Uterus (tissue), 4 donors: Measurements from ENCODE around the gene GATM. TPM values are rescaled to one million over a fixed set of nuclear protein-coding genes. Genes with fewer than 3 reads are reported as not detected.

Experiments used
- DNase-seq, 2 donors: peaks; one replicate each; pipeline ENCODE4 v3.0.0-alpha.2; 2019 to 2020
- H3K27ac ChIP-seq, 2 donors: fragments of 200-600 bp; sonication (generic); 1 replicate in 1 of 2; 2 replicates in 1 of 2; pipeline ENCODE4 v1.5.1; 2016 to 2018
- H3K27me3 ChIP-seq, 2 donors: fragments of 200-600 bp; sonication (generic); one replicate each; pipeline ENCODE4 v1.5.1; 2018 to 2019; ENCODE audit warnings: control low read depth in 1 of 2
- H3K36me3 ChIP-seq, 2 donors: fragments of 200-600 bp; sonication (generic); one replicate each; pipeline ENCODE4 v1.5.1; 2019; ENCODE audit warnings: control low read depth in 1 of 2
- H3K4me1 ChIP-seq, 2 donors: fragments of 200-600 bp; sonication (generic); one replicate each; pipeline ENCODE4 v1.5.1; 2018 to 2019; ENCODE audit warnings: control low read depth in 1 of 2
- H3K4me3 ChIP-seq, 2 donors: fragments of 200-600 bp; sonication (generic); 1 replicate in 1 of 2; 2 replicates in 1 of 2; pipeline ENCODE4 v1.5.1; 2018 to 2019; ENCODE audit warnings: mild to moderate bottlenecking in 1 of 2
- H3K9me3 ChIP-seq, 2 donors: fragments of 200-600 bp; sonication (generic); one replicate each; pipeline ENCODE4 v1.5.1; 2019; ENCODE audit warnings: control low read depth in 1 of 2
- POLR2A ChIP-seq, 2 donors: fragments of 450-650 bp; IDR thresholded peaks; one replicate each; pipeline ENCODE4 v1.6.1; 2016; ENCODE audit warnings: antibody characterized with exemption in 2 of 2, mild to moderate bottlenecking in 1 of 2, moderate library complexity in 1 of 2
- intact Hi-C: fragments of 100-400 bp; cut with DNase I; formaldehyde crosslinking; loops from one replicate; pipeline ENCODE4 v1.15.1; 2023; ENCODE audit warnings: low total_unique reads
- total RNA-seq, 4 donors: library from RNA; depleted of rRNA in 3 of 4; stranded (reverse); fragments of >200 nt in 3 of 4; gene quantifications; one replicate each; pipeline versions ENCODE4 v1.1.0 to v1.2.4, GENCODE V29; 2014 to 2023
- TF ChIP-seq, protein P1 (sequence below), 4 experiments: fragments of 200-600 bp in 2 of 4; fragments of 450-650 bp in 2 of 4; sonication (generic) in 2 of 4; IDR thresholded peaks; one replicate each; pipeline ENCODE4 v1.5.1; 2016 to 2019; ENCODE audit warnings: antibody characterized with exemption in 4 of 4, mild to moderate bottlenecking in 2 of 4, moderate library complexity in 1 of 4
- donor health status: DM: yes; HTN: yes; CAD: no.

GATM gene
- total RNA-seq, 4 donors from 2014 or later, result 19.2 to 27.1 (median 23.6) TPM

DNA sequence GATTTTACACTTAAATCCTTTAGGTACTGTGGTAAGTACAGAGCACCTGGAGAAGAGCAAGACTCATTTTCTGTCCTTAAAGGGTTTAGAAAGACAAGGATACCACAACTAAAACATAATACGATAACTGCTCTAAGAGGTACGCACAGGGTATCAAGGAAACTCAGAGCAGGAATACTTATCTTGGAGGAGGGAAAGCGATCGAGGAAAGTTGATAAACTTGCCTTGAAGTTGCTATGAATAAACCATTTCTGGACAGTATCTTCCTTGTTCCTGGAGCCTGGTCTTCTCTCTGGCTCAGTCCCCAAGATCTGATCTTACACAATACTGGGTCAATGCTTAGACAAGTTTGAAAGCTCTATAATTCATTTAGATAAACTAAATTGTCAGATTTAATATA lies 17.6 kb upstream of the GATM start:
- DNase-seq, result no peak
- no peaks in the 10 kb centered on the region for H3K9me3 ChIP-seq
- TF ChIP-seq, protein P1, sequence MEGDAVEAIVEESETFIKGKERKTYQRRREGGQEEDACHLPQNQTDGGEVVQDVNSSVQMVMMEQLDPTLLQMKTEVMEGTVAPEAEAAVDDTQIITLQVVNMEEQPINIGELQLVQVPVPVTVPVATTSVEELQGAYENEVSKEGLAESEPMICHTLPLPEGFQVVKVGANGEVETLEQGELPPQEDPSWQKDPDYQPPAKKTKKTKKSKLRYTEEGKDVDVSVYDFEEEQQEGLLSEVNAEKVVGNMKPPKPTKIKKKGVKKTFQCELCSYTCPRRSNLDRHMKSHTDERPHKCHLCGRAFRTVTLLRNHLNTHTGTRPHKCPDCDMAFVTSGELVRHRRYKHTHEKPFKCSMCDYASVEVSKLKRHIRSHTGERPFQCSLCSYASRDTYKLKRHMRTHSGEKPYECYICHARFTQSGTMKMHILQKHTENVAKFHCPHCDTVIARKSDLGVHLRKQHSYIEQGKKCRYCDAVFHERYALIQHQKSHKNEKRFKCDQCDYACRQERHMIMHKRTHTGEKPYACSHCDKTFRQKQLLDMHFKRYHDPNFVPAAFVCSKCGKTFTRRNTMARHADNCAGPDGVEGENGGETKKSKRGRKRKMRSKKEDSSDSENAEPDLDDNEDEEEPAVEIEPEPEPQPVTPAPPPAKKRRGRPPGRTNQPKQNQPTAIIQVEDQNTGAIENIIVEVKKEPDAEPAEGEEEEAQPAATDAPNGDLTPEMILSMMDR (IDR thresholded peaks at IDR 0.05), result no peak
- no peak for TF ChIP-seq POLR2A (IDR thresholded peaks at IDR 0.05)
- H3K4me1 ChIP-seq, result no peaks in the 10 kb centered on the region
- intact Hi-C loops, result no loop called here
- H3K36me3 ChIP-seq, result no peaks in the 10 kb centered on the region
- H3K4me3 ChIP-seq, result no peak overlapping the region
- no peak overlapping the region for H3K27ac ChIP-seq
- no peaks in the 10 kb centered on the region for H3K27me3 ChIP-seq

DNA sequence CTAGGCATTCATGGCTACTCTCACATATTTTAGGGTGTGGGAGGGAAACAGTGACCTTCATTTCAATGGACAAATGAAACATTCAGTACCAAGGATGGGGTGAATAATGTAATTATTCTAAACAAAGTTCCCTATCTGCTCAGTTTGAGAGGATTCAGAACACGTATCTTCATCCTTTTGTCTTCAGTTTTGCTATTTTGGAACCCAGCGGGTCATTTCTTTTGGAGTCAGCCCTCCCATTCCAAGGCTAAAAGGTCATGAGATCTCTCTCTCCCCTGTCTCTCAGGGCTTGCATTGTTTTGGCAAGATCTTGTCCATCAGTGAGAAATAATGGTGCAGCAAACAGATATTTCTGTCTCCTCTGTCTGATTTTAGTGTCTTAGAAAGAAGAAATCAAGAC lies 16.3 kb upstream of the GATM start:
- Histone ChIP-seq H3K36me3 (no peaks in the 10 kb centered on the region), H3K9me3 (no peaks in the 10 kb centered on the region), H3K4me1 (no peaks in the 10 kb centered on the region), H3K4me3 (no peak overlapping the region), H3K27me3 (no peaks in the 10 kb centered on the region), H3K27ac (no peak overlapping the region)
- DNase-seq, result no peak
- intact Hi-C loops, result no loop called here
- TF ChIP-seq POLR2A (IDR thresholded peaks at IDR 0.05), result no peak
- TF ChIP-seq, protein P1 (IDR thresholded peaks at IDR 0.05), result no peak

DNA sequence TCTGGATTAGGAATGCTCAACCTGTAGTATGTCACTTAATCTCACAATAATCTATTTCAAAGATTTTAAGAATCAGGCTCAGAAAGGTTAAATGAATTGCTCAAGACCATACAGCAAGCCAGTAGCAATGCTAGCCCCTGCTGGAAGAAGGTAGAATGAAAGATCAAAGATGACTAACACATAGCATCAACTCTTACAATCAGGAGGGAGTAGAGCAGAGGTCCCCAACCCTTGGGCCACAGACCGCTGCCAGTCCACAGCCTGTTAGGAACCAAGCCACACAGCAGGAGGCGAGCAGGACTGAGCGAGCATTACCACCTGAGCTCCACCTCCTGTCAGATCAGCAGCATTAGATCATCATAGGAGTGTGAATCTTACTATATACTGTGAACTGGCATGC lies 15.5 kb upstream of the GATM start:
- H3K4me1 ChIP-seq, result no peaks in the 10 kb centered on the region
- no peaks in the 10 kb centered on the region for H3K36me3 ChIP-seq
- H3K4me3 ChIP-seq, result no peak overlapping the region
- no peak for TF ChIP-seq POLR2A (IDR thresholded peaks at IDR 0.05)
- TF ChIP-seq, protein P1 (IDR thresholded peaks at IDR 0.05), result no peak
- no peak for DNase-seq
- H3K27ac ChIP-seq, result no peak overlapping the region
- intact Hi-C loops, result no loop called here
- no peaks in the 10 kb centered on the region for H3K9me3 ChIP-seq
- no peaks in the 10 kb centered on the region for H3K27me3 ChIP-seq

DNA sequence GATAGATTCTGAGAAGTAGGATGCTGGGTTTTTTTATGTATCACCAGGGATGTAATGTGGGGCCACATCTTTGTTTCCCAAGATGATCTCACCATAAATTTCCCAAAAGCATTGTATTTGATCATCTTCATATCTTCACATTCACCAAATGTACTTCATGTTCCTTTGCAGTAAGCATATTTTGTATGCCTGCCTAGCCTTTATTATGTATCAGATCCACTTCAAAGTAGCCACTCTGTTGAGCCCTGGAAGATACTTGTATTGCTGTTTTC lies 14.2 kb upstream of the GATM start:
- Histone ChIP-seq H3K4me1 (no peaks in the 10 kb centered on the region), H3K36me3 (no peaks in the 10 kb centered on the region), H3K4me3 (no peak overlapping the region), H3K27ac (no peak overlapping the region), H3K27me3 (no peaks in the 10 kb centered on the region), H3K9me3 (no peaks in the 10 kb centered on the region)
- intact Hi-C loops, result no loop called here
- TF ChIP-seq, protein P1 (IDR thresholded peaks at IDR 0.05), result no peak
- no peak for TF ChIP-seq POLR2A (IDR thresholded peaks at IDR 0.05)
- DNase-seq, result no peak

DNA sequence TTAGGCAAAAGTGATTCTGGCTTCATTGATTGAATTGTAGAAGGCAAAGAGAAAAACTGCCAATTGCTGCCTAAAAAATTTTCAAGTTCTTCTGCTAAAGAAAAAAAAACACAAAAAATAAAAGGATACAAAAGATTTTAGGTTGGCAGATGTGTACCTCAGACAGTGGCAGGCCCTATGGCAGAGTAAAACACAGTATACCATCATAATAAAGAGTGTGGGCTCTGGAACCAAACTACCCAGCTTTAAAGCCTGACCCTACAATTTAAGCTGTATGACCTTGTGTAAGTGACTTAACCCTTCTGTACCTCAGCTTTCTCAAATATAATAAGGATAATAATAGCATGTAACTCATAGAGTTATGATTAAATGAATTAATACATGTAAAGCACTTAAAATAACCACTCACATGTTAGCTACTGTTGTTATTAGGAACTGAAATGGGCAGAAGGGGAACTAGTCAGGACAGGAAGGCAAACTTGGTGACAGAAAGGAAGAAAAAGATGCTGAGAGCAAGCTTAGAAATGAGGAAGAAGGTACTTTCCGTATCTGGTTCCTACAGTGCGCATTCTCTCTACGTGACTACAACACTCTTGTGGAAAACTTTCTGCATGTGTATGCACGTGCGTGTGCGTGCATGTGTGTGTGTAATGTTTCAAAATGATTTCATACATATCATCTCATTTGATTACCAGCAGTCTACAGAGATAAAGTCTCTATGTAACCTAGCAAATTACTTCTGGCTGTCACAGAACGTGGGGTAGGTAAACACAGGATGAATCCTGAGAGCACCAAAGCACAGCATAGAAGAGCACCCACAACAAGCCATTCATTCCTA lies 13.6 kb upstream of the GATM start:
- H3K27ac ChIP-seq, result no peak overlapping the region
- no peak overlapping the region for H3K4me3 ChIP-seq
- no peak for DNase-seq
- H3K4me1 ChIP-seq, result no peaks in the 10 kb centered on the region
- intact Hi-C loops, result no loop called here
- no peaks in the 10 kb centered on the region for H3K36me3 ChIP-seq
- TF ChIP-seq, protein P1 (IDR thresholded peaks at IDR 0.05), result no peak
- no peak for TF ChIP-seq POLR2A (IDR thresholded peaks at IDR 0.05)
- no peaks in the 10 kb centered on the region for H3K27me3 ChIP-seq
- H3K9me3 ChIP-seq, result no peaks in the 10 kb centered on the region
